Measurements from ENCODE around the gene SUPT3H. TPM values are rescaled to one million over a fixed set of nuclear protein-coding genes. Genes with fewer than 3 reads are reported as not detected.

Gene SUPT3H
- total and polyA plus RNA-seq, 2 of the 8 experiments (the other 6 are each of a cell fraction or from before 2014, with no cell fraction given), result 18.8 to 23.0 TPM

DNA sequence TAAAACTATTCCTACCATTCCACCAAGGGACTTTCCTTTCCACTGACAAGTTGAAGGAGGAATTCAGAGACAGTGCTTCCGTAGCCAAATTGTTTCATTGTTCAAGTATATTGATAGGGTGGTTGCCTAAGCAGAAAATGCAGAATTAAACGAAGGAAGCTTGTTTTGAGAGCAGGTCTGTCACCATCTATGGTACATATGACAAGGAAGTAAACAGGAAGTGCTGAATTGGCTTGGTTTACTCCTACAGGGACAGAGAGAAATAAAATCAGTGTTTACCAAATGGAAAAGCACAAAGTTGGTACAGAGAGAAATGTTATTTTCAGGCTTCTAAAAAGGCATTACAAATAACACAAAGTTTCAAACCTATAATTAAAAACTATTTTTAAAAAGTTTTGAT is 568.5 kb downstream of the SUPT3H start:
- peaks cover 0 to 3% (median 0%) of the 10 kb centered on the region in 4 experiments; a peak in 1 of 7 replicates for H3K4me1 ChIP-seq (replicated peaks in 1 of 4; ENCODE audit: control insufficient read depth in 3 of 4, insufficient read depth in 4 of 4, low read length in 3 of 4)
- no peak for FAIRE-seq
- H4K8ac ChIP-seq (ENCODE audit: extremely low read depth, insufficient read depth, low read length), result no peak overlapping the region
- no peak for TF ChIP-seq EZH2 (IDR thresholded peaks at IDR 0.05; ENCODE audit: low read depth, low read length, severe bottlenecking)
- no peak for TF ChIP-seq CREB1 (IDR thresholded peaks at IDR 0.05)
- no peak for TF ChIP-seq ASH2L (IDR thresholded peaks at IDR 0.05; ENCODE audit: low read length)
- no peak for TF ChIP-seq GTF2F1 (IDR thresholded peaks at IDR 0.05; ENCODE audit: borderline replicate concordance, low read depth, low read length)
- no peak for TF ChIP-seq CBX8 (IDR thresholded peaks at IDR 0.05; ENCODE audit: borderline replicate concordance, low read depth, low read length)
- TF ChIP-seq SIN3A (conservative IDR thresholded peaks at IDR 0.05 in 1 of 2, IDR thresholded peaks at IDR 0.05 in 1 of 2; ENCODE audit: low read depth in 1 of 2, low read length in 2 of 2), result no peak
- no peak for TF ChIP-seq BCL11A (IDR thresholded peaks at IDR 0.05; ENCODE audit: low read depth in 2 of 2, low read length in 2 of 2)
- TF ChIP-seq USF2 (IDR thresholded peaks at IDR 0.05; ENCODE audit: low read length), result no peak
- no peak for TF ChIP-seq POU5F1 (IDR thresholded peaks at IDR 0.05; ENCODE audit: low read depth, low read length)

More for the DNA sequence above, 568.5 kb downstream of the SUPT3H start:
- H3K9me3 ChIP-seq (ENCODE audit: insufficient read depth in 2 of 2, low read depth in 1 of 2, low read length in 1 of 2), result no peaks in the 10 kb centered on the region
- no peak overlapping the region for H3K4ac ChIP-seq (replicated peaks; ENCODE audit: insufficient read length, low read depth, low read length)
- no peak overlapping the region for H3K23ac ChIP-seq (ENCODE audit: insufficient read length)
- no peak overlapping the region for H3K4me3 ChIP-seq (ENCODE audit: extremely low read depth in 1 of 4, insufficient read depth in 2 of 4, low read depth in 3 of 4, low read length in 4 of 4)
- H2BK5ac ChIP-seq (ENCODE audit: low read depth, low read length), result no peak overlapping the region
- no peak overlapping the region for H3K14ac ChIP-seq (ENCODE audit: insufficient read length)
- H4K5ac ChIP-seq (ENCODE audit: insufficient read length, low read depth, low read length), result no peak overlapping the region
- no peak overlapping the region for H2BK12ac ChIP-seq (ENCODE audit: low read depth, low read length)
- no peak overlapping the region for H2AFZ ChIP-seq (ENCODE audit: low read length)
- no peak overlapping the region for H2BK120ac ChIP-seq (replicated peaks; ENCODE audit: low read depth, low read length)
- no peak overlapping the region for H2AK5ac ChIP-seq (ENCODE audit: low read depth, low read length)
- no peaks in the 10 kb centered on the region for H3K23me2 ChIP-seq (ENCODE audit: low read depth, low read length)
- no peak overlapping the region for H3K4me2 ChIP-seq (ENCODE audit: insufficient read depth in 1 of 2, low read depth in 2 of 2, low read length in 2 of 2)
- no peak for DNase-seq (ENCODE audit: low read depth in 1 of 2, low spot score in 2 of 2)
- H3K18ac ChIP-seq (ENCODE audit: extremely low read depth, low read length), result no peak overlapping the region
- H3K79me2 ChIP-seq (ENCODE audit: control insufficient read depth in 1 of 2, insufficient read depth in 2 of 2, low read length in 2 of 2), result no peaks in the 10 kb centered on the region
- no peak overlapping the region for H2BK15ac ChIP-seq (ENCODE audit: low read length)
- ChIA-PET CTCF (ENCODE audit: partially characterized antibody) (interaction anchor here (1.2 kb wide), 1 partner anchor 18 kb away, joined by 4 read pairs; no protein-coding TSS in a partner anchor), POLR2A (ENCODE audit: partially characterized antibody) (no interaction called here)
- no peak overlapping the region for H3K56ac ChIP-seq (replicated peaks; ENCODE audit: insufficient read length, low read depth, low read length)
- H3K27me3 ChIP-seq (replicated peaks in 1 of 4; ENCODE audit: control insufficient read depth in 3 of 4, extremely low read depth in 1 of 4, insufficient read depth in 3 of 4, low read length in 3 of 4), result no peaks in the 10 kb centered on the region
- no peaks in the 10 kb centered on the region for H3K79me1 ChIP-seq (ENCODE audit: low read depth, low read length)
- no peak overlapping the region for H4K91ac ChIP-seq (replicated peaks; ENCODE audit: insufficient read length, low read length)
- H3K36me3 ChIP-seq (ENCODE audit: control insufficient read depth in 2 of 4, insufficient read depth in 4 of 4, low read length in 3 of 4), result no peaks in the 10 kb centered on the region
- H3K9ac ChIP-seq (replicated peaks in 1 of 4; ENCODE audit: extremely low read depth in 1 of 4, low read depth in 3 of 4, low read length in 3 of 4), result no peak overlapping the region
- H2BK20ac ChIP-seq (ENCODE audit: low read length), result no peak overlapping the region
- no peak overlapping the region for H3K27ac ChIP-seq (ENCODE audit: low read depth, low read length)
- no peaks in the 10 kb centered on the region for H4K20me1 ChIP-seq (replicated peaks in 1 of 2; ENCODE audit: control insufficient read depth in 1 of 2, insufficient read depth in 2 of 2, low read length in 2 of 2)
- 85% methylated on average over 2 of the region's 2 CpGs; no CpG with 5 or more reads in 1 of the 2 experiments for WGBS, 2 experiments (ENCODE audit: extremely low coverage in 1 of 2, insufficient coverage in 1 of 2, insufficient read length in 1 of 2, insufficient replicate concordance in 2 of 2, low coverage in 1 of 2, low lambda C conversion rate in 2 of 2, missing lambda C conversion rate in 1 of 2)
